Fibroblast of lung (primary cell): ENCODE measurements around the gene FGF3.

Experiments used
- CTCF ChIP-seq, 2 donors: IDR thresholded peaks in 1 of 2; conservative IDR thresholded peaks in 1 of 2; 1 replicate in 1 of 2; 2 replicates in 1 of 2; pipeline ENCODE4 v1.5.1; 2011 to 2012; ENCODE audit warnings: low read length in 2 of 2, control low read depth in 1 of 2, inconsistent platforms in 1 of 2, low read depth in 1 of 2, mild to moderate bottlenecking in 1 of 2
- EZH2 ChIP-seq: IDR thresholded peaks from 2 replicates; pipeline ENCODE4 v1.5.1; 2012; ENCODE audit warnings: low read length, control low read depth, mild to moderate bottlenecking; ENCODE audit errors: missing control alignments

GRCh38 chr11:69813839-69814238 is 5.4 kb downstream of the FGF3 start:
- TF ChIP-seq CTCF (conservative IDR thresholded peaks at IDR 0.05 in 1 of 2, IDR thresholded peaks at IDR 0.05 in 1 of 2; ENCODE audit: low read depth in 1 of 2, low read length in 2 of 2): no peak
- TF ChIP-seq EZH2: no peak
